NK-92 (cell line): Measurements from ENCODE around the gene CMPK2.
"Not testable (repeated sequence)": the region's sequence is repeated elsewhere in the genome, so short reads cannot be mapped to it uniquely, and the experiment has no call there.

ENCODE experiments used
- DNase-seq: peaks from one replicate; lab custom pipeline; 2025; ENCODE audit not compliant: unreplicated experiment; lab: John Stamatoyannopoulos, UW

The CMPK2 gene

DNA sequence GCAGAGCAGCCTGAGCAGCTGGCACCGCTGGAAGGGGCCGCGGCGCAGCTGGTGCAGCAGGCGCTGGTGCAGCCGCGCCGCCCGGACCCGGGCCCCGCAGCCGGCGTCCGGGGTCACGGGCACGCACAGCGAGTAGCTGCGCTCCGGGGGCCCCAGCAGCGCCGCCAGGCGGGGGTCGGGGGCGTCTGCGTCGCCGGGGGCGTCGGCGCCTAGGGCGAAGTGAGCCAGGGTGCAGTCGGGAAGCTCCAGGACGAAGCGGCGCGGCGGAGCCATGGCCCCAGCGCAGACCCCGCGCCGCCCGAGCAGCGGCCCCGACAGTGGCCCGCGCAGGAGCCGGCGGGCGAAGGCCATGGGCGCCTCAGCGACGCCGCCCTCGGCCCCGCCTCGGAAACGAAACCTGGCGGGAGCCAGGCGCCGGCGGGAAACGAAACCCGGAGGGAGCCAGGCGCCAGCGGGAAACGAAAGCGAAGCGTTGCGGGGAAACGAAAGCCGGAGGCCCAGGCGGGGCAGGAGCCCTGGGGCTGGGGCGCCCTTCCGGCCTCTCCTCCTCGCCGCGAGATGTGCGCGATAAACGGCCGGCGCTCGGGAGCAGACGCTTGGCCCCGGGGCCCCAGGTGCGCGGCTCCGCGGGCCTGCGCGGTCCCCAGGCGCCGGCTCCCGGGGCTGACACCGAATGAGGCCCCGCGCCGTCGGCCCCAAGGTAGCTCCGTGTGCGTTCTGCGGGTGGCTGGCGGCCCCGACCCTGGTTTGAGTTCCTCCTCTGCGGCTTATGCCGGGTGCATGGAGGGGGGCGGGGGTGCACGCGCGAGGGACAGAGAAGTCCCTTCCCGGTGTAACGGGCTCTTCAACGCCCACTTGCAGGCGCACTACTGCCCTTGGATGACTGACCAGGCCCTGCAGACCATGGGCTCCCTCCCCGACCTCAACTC, at the start of gene CMPK2:
TSS of gene CMPK2 (minus strand) at position 562 of the 929 bp plus-strand sequence. CDS start at position 351, 211 bp downstream.
- DNase-seq: no peak

- no peak for DNase-seq
These were observed 49.7 kb upstream of the CMPK2 start for GRCh38 chr2:6915399-6915798.

DNA sequence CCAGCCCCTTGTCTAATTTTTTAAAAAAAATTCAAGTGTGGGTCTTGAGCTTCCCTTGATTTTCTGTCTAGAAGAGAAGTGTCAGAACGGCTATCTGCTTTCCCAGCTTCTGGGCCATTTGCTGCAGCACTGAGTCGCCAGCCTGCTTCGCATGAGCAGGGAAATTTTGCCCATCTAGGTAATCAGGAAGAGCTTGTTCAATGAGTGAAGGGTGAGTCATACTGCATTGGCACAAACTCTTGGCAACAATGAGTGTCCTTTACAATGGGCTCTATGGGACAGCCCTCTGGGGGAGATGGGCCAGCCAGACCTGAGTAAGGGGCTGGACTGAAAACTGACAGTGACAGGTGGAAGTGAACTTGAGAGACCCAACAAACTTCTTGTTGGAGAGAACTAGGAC, 49.1 kb upstream of the CMPK2 start:
- DNase-seq: no peak

DNA sequence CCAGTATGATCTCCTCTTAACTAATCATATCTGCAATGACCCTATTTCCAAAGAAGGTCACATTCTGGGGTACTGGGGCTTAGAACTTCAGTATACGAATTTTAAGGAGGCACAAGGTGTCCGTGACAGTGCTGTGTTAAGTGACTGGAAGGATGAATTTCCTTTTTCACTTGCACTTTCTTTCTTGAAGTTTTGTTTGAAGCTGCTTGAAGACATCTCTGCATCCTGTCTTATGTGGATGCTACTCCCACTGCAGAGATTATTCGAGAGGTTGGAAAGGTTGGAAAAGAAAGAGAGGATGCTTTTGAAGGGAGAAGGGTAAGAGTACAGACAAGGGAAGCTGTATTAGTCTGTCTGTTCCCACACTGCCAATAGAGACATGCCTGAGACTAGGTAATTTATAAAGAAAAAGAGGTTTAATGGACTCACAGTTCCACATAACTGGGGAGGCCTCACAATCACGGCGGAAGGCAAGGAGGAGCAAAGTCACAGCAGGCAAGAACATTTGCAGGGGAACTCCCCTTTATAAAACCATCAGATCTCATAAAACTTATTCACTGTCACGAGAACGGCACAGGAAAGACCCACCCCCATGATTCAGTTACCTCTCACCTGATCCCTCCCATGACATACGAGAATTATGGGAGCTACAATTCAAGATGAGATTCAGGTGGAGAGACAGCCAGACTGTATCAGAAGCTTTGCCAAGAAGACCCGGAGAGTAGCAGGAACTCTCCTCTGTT, 47.9 kb upstream of the CMPK2 start:
- no peak for DNase-seq

GRCh38 chr2:6911721-6912120, 46.0 kb upstream of the CMPK2 start:
- no peak for DNase-seq

- DNase-seq: no peak
These were observed 44.0 kb upstream of the CMPK2 start for GRCh38 chr2:6909431-6910385.

GRCh38 chr2:6908291-6908690, 42.6 kb upstream of the CMPK2 start:
- DNase-seq: no peak

DNA sequence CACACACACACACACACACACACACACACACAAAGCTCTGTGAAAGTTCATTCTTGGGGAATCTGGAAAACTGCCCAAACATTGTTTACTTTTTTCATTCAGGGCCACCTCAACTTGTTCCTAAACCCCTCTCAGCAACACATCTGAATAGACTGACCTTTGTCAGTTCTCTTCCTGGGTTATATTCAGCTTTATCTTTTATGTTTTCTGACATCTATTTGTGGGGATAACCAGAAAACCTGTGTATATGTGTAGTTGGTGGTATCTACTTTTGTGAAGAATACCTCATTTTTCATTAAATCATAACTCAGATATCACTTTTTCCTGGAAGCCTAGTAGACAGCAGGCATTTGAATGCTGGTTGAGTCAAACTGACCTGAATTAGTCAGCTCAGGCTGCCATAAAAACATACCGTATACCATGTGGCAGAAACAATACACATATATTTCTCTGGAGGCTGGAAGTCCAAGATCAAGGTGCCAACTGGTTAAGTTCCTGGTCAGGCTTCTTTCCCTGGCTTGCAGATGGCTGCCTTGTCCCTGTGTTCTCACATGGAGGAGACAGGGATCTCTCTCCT, 40.5 kb upstream of the CMPK2 start:
- no peak for DNase-seq

GRCh38 chr2:6905668-6906067, 40.0 kb upstream of the CMPK2 start:
- no peak for DNase-seq

DNA sequence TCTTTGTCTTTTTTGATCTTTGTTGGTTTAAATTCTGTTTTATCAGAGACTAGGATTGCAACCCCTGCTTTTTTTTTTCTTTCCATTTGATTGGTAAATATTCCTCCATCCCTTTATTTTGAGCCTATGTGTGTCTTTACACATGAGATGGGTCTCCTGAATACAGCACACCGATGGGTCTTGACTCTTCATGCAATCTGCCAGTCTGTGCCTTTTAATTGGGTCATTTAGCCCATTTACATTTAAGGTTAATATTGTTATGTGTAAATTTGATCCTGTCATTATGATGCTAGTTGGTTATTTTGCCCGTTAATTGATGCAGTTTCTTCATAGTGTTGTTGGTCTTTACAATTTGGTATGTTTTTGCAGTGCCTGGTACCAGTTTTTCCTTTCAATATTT, 36.9 kb upstream of the CMPK2 start:
- not testable (repeated sequence) for DNase-seq

DNA sequence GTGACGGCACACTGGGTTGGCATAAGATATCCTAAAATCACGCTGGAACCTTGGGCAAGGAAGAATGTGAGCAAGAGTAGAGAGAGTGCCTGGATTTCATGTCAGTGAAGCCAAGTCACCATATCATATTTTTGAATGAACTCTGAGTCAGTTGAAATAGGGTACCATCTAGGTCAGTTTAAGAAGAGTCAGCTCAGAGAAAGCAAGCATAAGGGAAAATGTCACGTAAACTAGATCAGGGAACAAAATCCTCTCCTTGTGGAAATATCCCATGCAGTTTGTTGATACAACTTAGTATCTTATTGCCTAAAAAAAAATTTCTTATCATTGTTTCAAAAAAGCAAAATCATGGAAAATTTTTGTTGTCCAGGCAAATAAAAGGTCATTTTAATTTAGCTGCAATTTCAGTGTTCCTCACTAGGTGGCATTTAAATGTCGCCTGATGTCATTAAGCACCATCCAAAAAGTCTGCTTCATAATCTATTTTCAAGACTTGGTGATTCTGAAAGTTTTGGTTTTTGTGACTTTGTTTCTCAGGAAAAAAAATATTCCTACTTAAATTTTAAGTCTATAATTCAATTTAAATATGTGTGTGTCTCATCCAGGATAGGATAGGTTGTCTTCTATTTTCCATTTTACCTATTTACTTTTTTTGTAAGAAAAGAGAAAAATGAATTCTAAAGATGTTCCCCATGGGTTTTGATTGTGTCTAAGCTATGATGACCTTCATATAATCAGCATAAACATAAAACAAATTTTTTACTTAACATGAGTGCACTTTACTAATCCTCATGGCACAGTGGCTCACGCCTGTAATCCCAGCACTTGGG, 31.4 kb upstream of the CMPK2 start:
- no peak for DNase-seq

DNA sequence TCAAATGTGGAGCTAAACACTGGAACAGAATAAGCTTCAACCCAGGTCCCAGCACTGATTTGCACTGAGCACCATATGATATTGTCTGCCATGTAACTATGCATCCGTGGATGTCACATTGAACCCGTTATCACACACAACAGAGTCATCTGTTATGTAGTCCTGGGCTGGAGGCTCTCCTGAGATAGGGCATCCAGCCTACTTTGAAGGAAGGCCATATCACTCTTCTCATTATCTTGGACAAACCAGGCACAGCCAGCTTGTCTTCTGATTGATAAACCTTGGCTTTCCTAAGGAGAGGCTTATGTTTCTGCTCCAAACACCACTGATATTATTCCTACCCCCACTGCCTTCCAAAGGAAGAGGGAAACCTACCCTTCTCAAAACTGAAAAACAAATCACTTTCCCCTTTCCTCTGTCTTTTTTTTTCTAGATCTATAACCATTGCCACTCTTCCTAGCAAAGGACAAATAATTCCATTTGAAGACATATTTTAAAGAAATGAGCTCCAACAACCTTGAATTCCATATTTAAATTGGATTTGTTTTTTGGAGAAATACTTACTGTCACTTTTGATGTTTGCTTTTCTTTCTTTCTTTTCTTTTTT, 28.3 kb upstream of the CMPK2 start:
- no peak for DNase-seq

- no peak for DNase-seq
These were observed 23.0 kb upstream of the CMPK2 start for GRCh38 chr2:6888724-6889123.

DNA sequence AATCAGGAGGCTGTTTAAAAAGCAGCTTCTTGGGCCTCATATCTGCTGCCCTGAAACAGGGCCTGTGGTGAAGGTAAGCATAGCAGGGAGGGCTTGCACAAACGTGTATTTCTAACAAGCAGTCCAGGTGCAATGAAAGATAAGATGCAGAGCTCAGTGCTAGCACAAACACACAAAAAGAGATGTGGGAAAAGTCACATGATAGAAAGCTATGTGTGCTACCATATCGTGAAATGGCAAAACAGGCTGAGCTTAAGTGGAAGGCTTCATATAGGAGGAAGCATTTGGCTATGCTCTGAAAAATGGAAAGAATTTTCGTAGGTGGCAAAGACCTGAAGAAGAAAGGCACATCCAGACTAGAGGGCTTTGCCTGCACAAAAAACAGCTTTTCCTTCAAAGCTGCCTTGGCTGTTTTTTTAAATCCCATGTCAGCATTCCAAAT, 22.1 kb upstream of the CMPK2 start:
- DNase-seq: no peak

- no peak for DNase-seq
These were observed 20.3 kb upstream of the CMPK2 start for GRCh38 chr2:6885968-6886367.

DNA sequence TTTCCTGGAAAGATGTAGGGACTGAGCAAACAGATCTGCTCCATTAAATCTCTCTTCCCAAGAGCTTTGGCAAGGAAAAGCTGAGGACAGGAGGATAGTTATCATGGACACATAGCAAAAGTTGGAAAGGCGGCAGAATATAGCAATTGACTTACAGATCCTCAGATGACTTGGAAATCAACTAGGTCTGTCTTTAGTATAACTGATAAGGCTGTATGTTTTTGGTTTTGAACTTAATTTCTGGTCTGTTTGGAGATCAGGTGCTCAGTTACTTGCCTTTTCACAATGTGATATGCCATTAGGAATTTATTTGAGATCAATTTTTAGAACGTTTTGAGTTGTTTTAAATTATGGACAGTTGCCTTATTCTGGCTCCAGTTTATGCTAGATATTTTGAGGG, 19.8 kb upstream of the CMPK2 start:
- DNase-seq: no peak

- no peak for DNase-seq
These were observed 17.9 kb upstream of the CMPK2 start for GRCh38 chr2:6883448-6884122.

- DNase-seq: no peak
These were observed 15.8 kb upstream of the CMPK2 start for GRCh38 chr2:6881516-6881915.

- no peak for DNase-seq
These were observed 15.3 kb upstream of the CMPK2 start for GRCh38 chr2:6881046-6881445.
